ENCODE data around the gene C3orf20.

Gene C3orf20

DNA sequence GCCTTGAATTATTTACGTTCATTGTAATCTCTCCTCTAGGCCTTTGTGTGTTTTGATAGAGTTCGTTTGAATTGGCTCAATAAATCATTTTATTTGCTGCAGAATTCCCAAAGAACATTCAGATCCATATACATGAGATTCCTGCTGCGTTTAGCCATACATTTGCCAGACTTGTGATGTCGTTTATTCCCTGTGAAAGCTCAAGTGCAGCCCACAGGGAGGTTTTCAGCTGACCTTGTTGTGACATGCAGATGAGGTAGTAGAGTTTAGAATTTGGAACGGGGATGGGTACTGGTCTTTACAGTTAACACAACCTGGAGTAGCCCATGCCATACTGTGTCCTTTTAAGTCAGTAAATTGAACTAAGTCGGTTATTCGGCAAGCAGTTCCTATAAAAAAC, at the start of gene C3orf20:
C3orf20 (plus strand) TSS at position 301 of the 400 bp plus-strand sequence. CDS start 7,573 bp downstream, outside the sequence.
- DNase-seq (ENCODE audit: low spot score): no peak

DNA sequence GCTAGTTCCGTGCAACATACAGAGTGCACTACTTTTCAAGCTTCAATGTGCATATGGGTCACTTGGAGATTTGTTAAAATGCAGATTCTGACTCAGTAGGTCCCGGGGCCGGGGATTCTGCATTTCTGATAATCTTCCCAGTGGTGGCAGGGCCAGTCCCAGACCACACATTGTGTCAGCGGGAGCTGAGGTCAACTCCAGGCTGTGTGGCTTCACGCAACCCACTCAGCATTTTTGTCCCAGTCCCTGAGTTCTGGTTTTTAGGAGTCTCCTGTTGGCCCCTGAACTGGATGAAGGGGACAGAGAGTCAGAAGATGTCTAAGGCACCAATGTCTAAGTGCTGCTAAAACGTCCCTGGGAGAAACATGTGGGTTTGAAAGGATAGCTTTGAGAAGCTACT, 49.5 kb upstream of the C3orf20 start:
- no peak for DNase-seq (ENCODE audit: low spot score)

DNA sequence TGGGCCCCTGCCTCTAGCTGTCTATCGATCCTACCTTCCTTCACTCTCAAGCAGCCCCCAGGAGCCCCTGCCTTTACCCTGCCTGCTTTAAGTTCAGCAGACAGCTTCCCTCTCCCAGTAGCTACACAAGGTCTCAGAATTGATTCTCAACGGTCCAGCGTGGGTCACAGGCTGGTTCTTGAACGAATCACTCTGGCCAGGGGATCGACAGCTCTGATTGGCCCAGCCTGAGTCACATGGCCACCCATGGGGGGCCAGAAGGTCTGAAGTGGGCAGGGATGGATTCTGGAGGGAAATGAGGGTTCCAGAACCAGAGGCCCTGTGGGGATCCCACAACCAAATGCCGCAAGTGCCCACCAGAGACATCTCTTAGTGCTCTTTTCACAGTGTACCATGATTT, 47.1 kb upstream of the C3orf20 start:
- DNase-seq (ENCODE audit: low spot score): no peak

DNA sequence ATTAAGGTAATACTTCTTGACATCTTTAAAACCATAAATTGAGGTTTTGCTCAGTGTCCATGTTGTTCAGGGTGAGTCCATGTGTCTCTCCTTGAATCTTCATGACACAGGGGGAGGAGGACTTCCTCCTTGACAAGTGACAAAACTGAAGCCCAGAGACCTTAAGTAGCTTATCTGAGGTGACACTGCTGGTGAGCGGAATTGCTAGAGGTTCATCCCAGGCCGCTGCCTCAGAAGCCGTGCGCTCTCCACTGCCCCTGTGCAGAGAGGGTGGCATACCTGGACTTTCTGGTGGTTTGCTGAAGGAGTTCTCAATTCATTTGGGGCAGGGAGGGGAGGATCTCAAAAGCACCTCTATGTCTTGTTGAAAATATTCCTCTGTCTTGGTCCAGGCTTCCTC, 46.5 kb upstream of the C3orf20 start:
- no peak for DNase-seq (ENCODE audit: low spot score)

DNA sequence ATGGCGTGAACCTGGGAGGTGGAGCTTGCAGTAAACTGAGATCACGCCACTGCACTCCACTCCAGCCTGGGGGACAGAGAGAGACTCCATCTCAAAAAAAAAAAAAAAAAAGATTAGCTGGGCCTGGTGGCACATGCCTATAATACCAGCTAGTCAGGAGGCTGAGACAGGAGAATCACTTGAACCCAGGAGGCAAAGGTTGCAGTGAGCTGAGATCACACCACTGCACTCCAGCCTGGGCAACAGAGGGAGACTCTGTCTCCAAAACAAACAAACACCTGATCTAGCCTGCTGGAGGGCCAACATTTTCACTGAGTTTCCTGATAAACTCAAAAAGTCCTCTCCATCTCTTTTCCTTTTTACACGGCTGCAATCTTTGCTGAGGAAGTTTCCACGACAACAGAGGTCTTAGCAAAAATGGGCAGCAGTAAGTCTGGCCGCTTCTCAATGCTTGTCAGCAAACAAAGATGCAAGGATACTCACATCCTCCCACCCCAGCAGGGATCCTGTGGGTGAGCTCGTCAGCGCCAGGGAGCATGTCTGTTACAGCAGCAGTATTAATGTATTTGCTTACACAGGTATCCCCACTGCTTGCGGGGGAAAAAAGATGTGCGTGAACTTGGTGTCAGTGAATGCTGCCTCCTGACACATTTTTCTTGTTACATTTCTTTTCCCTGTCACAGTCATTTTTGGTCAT, 44.4 kb upstream of the C3orf20 start:
- no peak for DNase-seq (ENCODE audit: low spot score)

DNA sequence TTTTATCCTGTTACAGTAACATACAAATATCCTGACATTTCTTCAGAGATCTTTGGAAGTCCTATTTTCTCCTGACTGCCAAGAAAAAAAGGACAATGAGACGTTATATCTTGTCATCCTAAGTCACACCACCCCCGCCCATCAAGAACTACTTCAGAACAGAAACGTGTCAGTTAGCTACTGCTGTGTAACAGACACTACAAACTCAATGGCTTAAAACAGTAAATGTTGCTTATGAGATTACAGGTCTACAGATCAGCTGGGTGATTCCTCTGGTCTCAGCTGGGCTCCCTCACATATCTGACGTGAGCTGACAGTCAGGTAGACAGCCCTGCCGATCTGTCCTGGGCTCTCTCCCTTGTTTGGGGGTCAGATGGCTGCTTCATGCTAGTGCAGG, 43.8 kb upstream of the C3orf20 start:
- DNase-seq (ENCODE audit: low spot score): no peak

DNA sequence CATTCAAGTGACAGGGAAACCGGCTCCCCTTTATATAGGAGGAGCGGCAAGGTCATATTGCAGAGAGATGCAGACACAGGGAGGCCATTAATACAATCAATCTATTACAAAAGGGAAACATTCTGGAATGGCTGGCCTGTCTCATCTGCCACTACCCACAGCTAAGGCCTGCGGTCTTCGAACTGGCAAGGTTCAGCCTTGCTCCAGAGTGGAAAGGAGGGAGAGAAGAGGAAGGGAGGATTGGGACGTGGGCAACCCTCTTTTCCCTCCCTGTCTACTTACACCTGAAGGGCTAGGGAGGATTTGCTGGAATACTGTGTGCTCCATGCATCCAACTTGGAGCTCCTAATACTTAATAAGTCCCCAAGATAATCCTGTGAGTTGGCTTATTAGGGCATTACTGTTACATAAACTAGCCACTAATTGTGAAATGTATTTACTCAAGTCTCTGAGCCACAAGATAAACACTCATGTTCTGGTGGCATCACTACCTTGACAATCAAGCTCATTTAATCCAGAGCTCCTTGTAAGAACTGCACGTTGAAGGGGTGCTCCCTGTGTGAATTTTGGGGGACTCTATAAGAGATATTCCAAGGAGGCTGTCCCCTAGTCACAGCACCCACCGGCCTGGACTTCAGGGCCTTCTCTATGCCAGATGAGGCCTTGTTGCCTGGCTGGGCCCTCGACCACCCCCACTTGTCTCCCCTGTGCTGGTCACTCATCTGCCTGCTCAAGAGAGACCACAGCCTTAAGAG, 43.1 kb upstream of the C3orf20 start:
- DNase-seq (ENCODE audit: low spot score): no peak

DNA sequence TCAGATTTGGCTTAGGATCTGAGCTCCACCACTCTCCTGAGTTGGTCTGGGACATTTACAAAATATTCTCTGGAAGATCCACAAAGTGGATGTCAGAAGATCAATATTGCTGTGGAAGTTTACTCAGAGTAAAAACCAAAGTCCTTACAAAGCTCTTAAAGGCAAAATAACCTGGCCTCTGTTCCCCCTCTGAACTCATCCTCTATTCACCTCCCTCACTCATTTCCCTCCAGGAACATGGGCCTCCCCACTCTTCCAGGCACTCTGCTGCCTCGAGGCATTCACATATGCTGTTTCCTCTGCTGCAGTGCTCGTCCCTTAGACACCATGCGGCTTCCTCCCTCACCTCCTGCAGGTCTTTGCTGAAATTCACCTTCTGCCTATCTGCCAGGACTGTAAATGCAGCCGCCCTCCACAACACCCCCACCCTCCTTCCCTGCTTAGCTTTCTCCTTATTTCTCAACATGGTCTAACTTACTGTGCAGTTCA, 42.5 kb upstream of the C3orf20 start:
- DNase-seq (ENCODE audit: low spot score): no peak

DNA sequence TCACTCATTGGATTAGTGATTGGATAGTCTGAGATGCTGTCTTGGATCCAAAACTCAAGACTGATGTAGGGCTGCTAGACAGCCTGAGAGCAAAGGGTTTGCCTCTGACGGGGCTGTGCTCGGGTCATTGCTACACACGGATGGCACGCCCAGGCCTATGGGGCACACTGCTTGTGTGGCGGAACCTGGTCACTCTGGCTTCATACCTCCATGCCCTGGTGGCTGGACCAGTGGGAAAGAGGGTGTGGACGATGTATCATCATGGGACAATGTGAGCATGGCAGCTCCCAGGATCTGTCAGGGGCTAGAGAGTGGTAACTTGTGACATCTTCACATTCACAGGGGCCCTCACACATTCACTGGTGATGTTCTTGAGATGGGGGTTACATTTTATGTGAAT, 41.5 kb upstream of the C3orf20 start:
- DNase-seq (ENCODE audit: low spot score): no peak

DNA sequence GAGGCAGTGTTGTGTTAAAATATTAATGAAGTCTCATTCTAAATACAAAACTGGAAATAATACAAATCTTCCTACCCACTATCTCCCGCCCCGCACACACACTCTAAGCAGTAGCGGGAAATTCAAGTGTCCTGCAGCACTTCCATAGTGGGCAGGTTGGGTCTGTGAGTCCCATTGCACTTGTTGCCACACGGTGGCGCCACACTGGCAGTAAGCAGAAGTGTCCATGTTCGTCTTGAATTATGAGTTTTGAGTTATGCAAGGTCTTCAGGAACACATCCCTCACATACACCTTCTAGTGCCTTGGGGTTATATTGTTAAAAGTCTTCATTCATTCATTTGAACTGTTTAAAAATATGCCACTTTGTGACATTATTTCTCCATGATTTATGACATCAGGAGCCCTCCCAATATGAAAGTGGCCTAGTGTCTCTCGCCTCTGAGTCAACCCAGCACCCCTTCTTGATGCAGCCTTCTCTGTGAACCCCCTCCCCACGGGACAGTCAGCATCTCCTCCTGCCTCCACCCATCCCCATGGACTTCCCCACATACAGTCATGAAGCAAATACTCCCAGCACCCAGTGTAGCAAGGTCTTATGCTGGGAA, 41.0 kb upstream of the C3orf20 start:
- no peak for DNase-seq (ENCODE audit: low spot score)

DNA sequence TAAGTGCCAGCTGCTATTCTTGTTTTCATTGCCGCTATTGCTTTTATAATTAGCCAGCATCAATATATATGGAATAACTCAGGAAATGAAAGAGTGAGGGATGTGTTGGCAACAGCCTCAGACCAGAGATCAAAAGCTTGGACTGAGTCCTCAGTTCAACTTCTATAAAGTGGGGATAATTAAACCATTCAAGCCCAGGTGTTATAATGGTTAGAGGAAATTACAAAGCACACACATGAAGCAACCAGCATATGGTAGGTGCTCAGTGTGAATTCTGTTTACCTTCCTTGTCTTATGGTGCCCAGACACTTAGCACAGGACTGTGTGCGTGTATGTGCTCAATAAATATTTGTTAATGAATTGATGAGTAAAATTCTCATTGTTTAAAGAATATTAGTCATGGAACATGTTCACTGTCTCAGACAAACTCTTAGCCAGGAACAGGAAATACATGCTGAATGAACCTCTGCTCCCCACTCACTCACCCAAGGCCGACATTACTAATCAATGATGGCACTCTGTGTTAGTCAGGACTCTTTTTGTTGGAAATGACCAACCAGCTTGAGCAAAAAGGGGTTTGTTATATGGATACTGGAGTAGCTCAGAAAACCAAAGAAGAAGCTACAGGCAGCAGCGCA, 40.1 kb upstream of the C3orf20 start:
- DNase-seq (ENCODE audit: low spot score): no peak

DNA sequence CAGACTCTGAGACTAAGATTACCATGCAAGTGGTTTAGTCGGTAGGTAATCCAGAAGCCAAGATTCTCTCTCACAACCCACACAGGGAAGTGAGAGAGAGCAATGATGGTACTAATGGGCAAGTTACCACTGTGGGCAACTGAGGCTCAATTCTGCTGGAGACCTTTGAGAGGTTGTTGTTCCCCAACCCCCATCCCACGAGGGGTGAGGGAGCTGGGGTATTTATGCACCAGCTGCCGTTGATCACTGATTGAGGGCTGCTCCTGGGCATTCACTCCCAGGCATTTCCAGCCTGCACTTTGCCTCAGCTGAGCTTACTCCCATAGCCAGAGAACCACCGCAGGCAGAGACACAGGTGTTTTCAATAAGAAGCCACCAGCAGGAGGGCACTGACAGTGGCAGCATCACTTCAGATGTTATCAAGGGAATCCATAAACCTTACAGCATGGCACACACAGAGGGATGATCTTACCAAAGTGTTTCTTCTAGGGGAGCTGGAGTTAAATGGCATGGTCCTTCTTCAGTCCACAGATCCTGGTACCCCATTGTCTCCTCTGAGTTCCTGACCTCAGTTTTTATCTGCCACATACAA, 38.3 kb upstream of the C3orf20 start:
- DNase-seq (ENCODE audit: low spot score): no peak

DNA sequence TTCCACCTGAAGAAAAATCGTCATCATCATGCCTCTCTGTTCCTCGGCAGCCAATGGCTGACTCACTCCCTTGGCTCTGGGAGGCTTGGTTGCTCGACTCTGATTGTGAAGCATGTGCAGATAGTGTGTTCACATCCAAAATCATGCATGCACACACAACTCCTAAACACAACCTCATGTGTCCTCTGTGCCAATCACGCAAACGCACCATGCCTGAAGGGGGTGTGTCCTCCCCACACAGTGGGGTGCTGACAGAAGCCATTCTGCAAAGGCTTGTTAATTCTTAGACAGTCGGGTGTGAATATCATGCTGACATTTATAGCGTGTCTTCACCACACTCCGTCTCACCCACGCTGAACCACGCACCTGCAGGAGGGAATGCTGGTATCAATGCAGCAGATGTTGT, 34.8 kb upstream of the C3orf20 start:
- DNase-seq (ENCODE audit: low spot score): no peak

DNA sequence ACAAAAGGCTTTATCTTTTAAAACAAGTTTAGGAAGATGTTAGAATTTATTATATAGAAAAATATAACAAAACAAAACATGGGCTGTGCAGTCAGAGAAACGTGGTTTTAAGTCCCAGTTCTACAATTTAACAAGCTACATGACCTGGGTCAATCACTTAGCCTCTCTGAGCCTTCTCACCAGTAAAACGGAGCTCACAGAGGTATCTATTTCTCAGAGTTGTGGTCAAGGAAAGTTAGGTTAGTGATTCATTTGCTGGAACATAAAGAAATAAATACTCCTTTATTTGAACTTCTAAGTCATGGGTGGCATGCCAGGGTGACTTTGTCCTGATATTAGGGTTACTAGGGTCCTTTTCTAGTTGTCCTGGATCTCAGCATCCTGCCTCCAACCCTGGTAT, 34.2 kb upstream of the C3orf20 start:
- DNase-seq (ENCODE audit: low spot score): no peak

DNA sequence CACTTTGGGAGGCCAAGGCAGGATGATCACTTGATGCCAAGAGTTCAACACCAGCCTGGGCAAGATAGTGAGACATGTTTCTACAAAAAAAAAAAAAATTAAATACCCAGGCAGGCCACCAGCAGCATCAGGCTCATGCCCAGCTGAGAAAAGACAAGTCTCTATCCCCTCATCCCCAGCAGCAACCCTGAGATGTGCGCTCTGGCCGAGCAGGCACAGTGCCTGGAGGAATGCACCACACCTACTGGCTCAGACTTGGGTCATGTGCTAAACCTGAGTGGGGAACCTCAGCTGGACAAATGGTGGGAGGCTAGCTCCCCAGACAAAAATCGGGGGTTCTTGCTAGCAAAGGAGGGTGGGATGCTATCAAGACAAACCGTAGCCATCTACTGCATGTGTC, 33.6 kb upstream of the C3orf20 start:
- DNase-seq (ENCODE audit: low spot score): no peak

DNA sequence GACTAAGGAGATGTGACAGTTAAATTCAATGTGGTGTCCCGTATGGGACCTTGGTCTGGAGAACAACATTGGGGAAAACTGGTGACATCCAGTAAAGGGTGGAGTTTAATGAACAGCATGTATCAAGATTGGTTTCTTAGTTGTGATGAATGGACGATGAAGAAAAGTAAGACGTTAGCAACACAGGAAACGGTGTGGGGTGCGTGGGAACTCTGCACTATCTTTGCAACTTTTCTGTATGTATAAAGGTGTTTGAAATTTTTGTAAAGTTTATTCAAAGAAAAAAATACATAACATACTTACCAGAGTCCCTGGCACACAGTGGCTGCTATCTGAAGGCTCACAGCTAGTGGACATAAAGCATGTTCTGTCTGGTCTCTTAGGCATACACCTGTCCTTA, 29.5 kb upstream of the C3orf20 start:
- no peak for DNase-seq (ENCODE audit: low spot score)

DNA sequence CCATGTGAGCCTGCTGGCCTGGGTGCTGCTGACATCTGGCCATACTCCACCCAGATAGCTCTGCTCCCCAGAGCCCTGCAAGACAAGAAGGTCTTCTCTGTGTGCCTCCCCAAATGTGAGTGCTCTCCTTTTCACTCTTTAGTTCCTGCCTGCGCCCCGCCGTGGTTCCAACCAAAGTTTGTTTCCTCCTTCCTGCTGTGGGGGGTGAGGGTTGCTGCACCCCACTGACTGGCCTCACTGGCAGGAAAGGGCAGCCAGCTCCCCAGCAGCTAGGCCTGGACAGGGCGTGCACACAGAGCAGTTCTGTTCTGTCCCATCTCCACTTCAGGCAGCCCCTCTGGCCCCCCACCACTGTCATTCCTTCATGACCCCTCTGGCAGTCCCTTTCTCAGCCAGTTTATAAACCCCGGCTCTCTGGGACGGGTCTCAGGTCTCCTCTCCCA, 28.8 kb upstream of the C3orf20 start:
- no peak for DNase-seq (ENCODE audit: low spot score)

DNA sequence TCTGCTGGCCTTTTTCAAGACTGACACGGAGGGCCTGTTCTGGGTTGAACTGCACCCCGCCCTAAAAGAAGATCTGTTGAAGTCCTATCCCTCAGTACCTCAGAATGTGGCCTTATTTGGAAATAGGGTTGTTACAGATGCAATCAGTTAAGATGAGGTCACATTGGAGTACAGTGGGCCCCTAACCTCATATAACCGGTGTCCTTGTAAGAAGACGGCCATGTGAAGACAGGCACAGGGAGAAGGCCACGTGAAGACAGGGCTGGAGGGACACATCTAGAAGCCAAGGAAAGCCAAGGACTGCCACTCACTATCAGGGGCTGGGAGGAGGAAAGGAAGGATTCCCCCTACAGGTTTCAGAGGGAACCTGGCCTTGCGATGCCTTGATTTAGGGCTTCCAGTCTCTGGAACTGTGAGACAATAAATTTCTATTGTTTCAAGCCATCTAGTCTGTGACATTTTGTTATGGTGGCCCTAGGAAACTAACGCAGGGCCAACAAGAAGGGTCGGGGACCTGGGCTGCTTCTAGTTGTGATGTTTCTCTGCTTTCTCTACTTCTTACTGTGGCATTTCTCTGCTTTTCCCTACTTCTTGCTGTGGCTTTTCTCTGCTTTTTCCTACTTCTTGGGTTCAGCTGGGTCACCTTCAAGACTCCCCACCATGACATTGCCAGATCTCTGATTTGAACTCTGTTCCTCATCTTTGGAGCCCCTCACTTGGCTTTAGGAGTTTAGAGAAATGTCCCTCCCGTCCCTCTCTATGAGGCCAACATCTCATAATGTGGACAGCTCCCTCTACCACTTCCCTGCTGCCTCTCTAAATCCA, 28.1 kb upstream of the C3orf20 start:
- no peak for DNase-seq (ENCODE audit: low spot score)

DNA sequence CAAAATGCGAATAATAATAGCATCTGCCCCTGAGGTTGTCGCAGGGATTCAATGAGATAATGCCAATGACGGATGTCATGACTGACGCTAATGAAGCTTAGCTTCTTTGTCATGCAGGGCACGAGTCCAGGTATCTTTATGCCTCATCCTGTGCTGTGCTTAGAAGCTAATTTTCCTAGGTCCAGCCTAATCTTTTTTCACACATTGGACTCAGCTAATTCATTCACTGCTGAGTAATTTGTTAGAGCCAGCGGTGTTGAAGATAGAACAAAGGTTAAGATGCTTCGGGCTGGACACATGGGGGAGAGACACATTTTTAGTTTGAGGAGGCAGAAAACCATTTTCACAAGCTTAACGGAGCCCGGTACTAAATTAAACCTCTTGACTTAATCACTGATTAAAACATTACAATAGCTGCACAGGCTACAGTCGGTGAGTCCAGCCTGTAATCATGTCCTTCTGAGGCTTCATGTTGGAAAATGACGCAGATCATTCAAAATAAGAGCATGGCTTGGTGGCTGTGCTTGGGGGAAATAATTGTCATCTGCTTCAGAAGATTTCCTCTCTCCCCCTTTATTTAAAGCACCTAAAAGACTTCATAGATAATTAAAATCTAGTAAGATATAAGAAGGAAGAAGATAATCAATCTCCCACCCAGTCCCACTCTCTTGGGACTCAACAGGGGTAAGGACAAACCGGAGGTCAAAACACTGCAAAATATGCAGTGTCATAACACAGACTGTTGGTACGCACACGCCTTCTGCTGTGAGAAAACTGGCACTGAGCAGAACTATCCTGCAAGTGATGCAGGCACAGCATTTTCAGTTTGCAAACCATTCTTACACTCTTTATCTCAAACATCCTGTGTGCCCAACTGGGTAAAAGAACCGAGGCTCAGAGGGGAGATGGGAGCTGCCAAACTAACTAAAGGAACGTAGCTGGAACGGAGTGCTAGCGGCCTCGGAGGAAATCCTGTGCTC, 26.7 kb upstream of the C3orf20 start:
- no peak for DNase-seq (ENCODE audit: low spot score)

DNA sequence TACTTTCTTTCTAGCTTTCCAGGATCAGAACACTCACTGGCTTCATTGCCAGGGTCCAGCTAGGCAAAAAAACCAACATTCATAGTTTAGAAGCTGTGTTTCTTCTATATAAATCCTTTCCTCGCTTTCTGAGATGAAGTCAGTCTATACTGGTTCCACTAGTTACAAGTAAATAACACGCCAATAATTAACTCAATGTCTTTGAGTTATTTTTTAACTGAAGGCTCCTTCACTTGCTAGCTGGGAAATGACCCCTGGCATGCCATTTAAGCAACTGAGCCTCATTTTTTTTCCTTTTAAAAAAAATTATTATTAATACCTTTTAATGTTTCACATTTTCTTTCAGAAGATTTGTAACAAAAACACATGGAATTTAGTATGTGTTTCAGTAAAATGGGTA, 25.5 kb upstream of the C3orf20 start:
- no peak for DNase-seq (ENCODE audit: low spot score)
